HepG2 (cell line): ENCODE measurements around the gene NUAK1. TPM values are rescaled to one million over a fixed set of nuclear protein-coding genes. Genes with fewer than 3 reads are reported as not detected.

Experiments
- DNMT3B ChIP-seq: conservative IDR thresholded peaks from 2 replicates; pipeline ENCODE4 v1.6.1; 2016; ENCODE audit warnings: missing biosample characterization, control low read depth
- HDAC1 ChIP-seq: sonication (generic); formaldehyde crosslinking; IDR thresholded peaks from 2 replicates; pipeline ENCODE4 v1.5.1; 2020; ENCODE audit warnings: mild to moderate bottlenecking, missing genetic modification reagents
- PRDM15 ChIP-seq: sonication (generic); formaldehyde crosslinking; IDR thresholded peaks from 2 replicates; pipeline ENCODE4 v1.4.0; 2020; ENCODE audit warnings: missing genetic modification reagents
- SOX13 ChIP-seq, 3 experiments: fragments of 450-650 bp in 1 of 3; sonication (generic) in 1 of 3; formaldehyde crosslinking in 1 of 3; IDR thresholded peaks in 2 of 3; conservative IDR thresholded peaks in 1 of 3; 2 replicates each; pipeline versions ENCODE4 v1.5.0 to v1.6.1; 2016 to 2020; ENCODE audit warnings: antibody characterized with exemption in 1 of 3, mild to moderate bottlenecking in 1 of 3, missing compliant biosample characterization in 1 of 3, missing genetic modification reagents in 1 of 3, moderate library complexity in 1 of 3
- SP4 ChIP-seq: sonication (generic); formaldehyde crosslinking; IDR thresholded peaks from 2 replicates; pipeline ENCODE4 v1.8.1; 2023; ENCODE audit warnings: mild to moderate bottlenecking, missing genetic modification reagents
- THYN1 ChIP-seq: sonication (generic); formaldehyde crosslinking; IDR thresholded peaks from 2 replicates; pipeline ENCODE4 v1.8.1; 2023; ENCODE audit warnings: low read depth, mild to moderate bottlenecking, moderate library complexity, missing genetic modification reagents, borderline replicate concordance
- U2AF2 ChIP-seq: fragments of 200-400 bp; formaldehyde crosslinking; IDR thresholded peaks from 2 replicates; pipeline ENCODE4 v1.6.1; 2017; ENCODE audit warnings: low read depth, mild to moderate bottlenecking, low read length
- ZC3H4 ChIP-seq: sonication (generic); formaldehyde crosslinking; IDR thresholded peaks from 2 replicates; pipeline ENCODE4 v1.4.0; 2020; ENCODE audit warnings: missing genetic modification reagents, borderline replicate concordance
- ZNF281 ChIP-seq: sonication (generic); formaldehyde crosslinking; IDR thresholded peaks from 2 replicates; pipeline ENCODE4 v1.4.0; 2020; ENCODE audit warnings: missing genetic modification reagents, borderline replicate concordance
- ZNF510 ChIP-seq: sonication (generic); formaldehyde crosslinking; IDR thresholded peaks from 2 replicates; pipeline ENCODE4 v1.4.0; 2020; ENCODE audit warnings: low read depth, mild to moderate bottlenecking, missing genetic modification reagents
- ZNF616 ChIP-seq: sonication (generic); formaldehyde crosslinking; IDR thresholded peaks from 2 replicates; pipeline ENCODE4 v1.5.0; 2020; ENCODE audit warnings: low read depth, mild to moderate bottlenecking, missing genetic modification reagents
- ZNF770 ChIP-seq: sonication (generic); formaldehyde crosslinking; IDR thresholded peaks from 2 replicates; pipeline ENCODE4 v1.5.0; 2020; ENCODE audit warnings: mild to moderate bottlenecking, missing genetic modification reagents
- ZNF784 ChIP-seq: sonication (generic); formaldehyde crosslinking; IDR thresholded peaks from 2 replicates; pipeline ENCODE4 v1.5.1; 2020; ENCODE audit warnings: missing genetic modification reagents, mild to moderate bottlenecking, borderline replicate concordance
- ZSCAN9 ChIP-seq: IDR thresholded peaks from 2 replicates; pipeline ENCODE4 v1.6.1; 2016; ENCODE audit warnings: borderline replicate concordance
- polyA plus RNA-seq, 8 experiments: library from polyadenylated mRNA; depleted of rRNA in 3 of 8; stranded (reverse) in 7 of 8; unstranded in 1 of 8; fragments of >200 nt; fragmentation: Illumina TruSeq in 4 of 8; extraction: Trizol in 4 of 8; gene quantifications; 2 replicates each; pipeline versions ENCODE4 v1.2.1 to v1.2.3, GENCODE V29; 2011 to 2016; ENCODE audit warnings: low read depth in 4 of 8, missing spikeins in 1 of 8, mixed read lengths in 1 of 8; ENCODE audit not compliant: insufficient read depth in 1 of 8
- total RNA-seq, 5 experiments: library from RNA; depleted of rRNA; stranded (reverse); fragments of >200 nt; fragmentation: Illumina TruSeq; extraction: Trizol; gene quantifications; 2 replicates each; pipeline ENCODE4 v1.2.3, GENCODE V29; 2016; ENCODE audit warnings: low read depth in 1 of 5
- TF ChIP-seq, protein P1 (sequence below): sonication (generic); formaldehyde crosslinking; IDR thresholded peaks from 2 replicates; pipeline ENCODE4 v1.4.0; 2020; ENCODE audit warnings: low read depth, mild to moderate bottlenecking, missing genetic modification reagents
- TF ChIP-seq, protein P2 (sequence below): sonication (generic); formaldehyde crosslinking; IDR thresholded peaks from 2 replicates; pipeline ENCODE4 v1.9.0; 2021; ENCODE audit warnings: missing genetic modification reagents, borderline replicate concordance

NUAK1 gene
- total and polyA plus RNA-seq, 2 of the 13 experiments (the other 11 are each of a cell fraction or from before 2014, with no cell fraction given): 1.7 to 1.9 TPM

- TF ChIP-seq ZNF616 (CRISPR knock-in tag): no peak
- peak; percentile 57; the same call in 1 of the 2 replicates for TF ChIP-seq ZNF281
- no peak for TF ChIP-seq U2AF2
- no peak for TF ChIP-seq DNMT3B (CRISPR knock-in tag)
- TF ChIP-seq ZNF510 (CRISPR knock-in tag): no peak
- peak; percentile 77 for TF ChIP-seq HDAC1 (CRISPR knock-in tag)
- no peak for TF ChIP-seq THYN1 (CRISPR knock-in tag)
- TF ChIP-seq, protein P1, sequence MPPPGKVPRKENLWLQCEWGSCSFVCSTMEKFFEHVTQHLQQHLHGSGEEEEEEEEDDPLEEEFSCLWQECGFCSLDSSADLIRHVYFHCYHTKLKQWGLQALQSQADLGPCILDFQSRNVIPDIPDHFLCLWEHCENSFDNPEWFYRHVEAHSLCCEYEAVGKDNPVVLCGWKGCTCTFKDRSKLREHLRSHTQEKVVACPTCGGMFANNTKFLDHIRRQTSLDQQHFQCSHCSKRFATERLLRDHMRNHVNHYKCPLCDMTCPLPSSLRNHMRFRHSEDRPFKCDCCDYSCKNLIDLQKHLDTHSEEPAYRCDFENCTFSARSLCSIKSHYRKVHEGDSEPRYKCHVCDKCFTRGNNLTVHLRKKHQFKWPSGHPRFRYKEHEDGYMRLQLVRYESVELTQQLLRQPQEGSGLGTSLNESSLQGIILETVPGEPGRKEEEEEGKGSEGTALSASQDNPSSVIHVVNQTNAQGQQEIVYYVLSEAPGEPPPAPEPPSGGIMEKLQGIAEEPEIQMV (CRISPR knock-in tag): no peak
- no peak for TF ChIP-seq ZSCAN9 (CRISPR knock-in tag)
- no peak for TF ChIP-seq ZNF770 (CRISPR knock-in tag)
- TF ChIP-seq, protein P2, sequence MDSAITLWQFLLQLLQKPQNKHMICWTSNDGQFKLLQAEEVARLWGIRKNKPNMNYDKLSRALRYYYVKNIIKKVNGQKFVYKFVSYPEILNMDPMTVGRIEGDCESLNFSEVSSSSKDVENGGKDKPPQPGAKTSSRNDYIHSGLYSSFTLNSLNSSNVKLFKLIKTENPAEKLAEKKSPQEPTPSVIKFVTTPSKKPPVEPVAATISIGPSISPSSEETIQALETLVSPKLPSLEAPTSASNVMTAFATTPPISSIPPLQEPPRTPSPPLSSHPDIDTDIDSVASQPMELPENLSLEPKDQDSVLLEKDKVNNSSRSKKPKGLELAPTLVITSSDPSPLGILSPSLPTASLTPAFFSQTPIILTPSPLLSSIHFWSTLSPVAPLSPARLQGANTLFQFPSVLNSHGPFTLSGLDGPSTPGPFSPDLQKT: no peak
- TF ChIP-seq ZNF784 (CRISPR knock-in tag): no peak
- TF ChIP-seq SOX13 (IDR thresholded peaks at IDR 0.05): no peak
- TF ChIP-seq SOX13 (CRISPR knock-in tag; conservative IDR thresholded peaks at IDR 0.05 in 1 of 2, IDR thresholded peaks at IDR 0.05 in 1 of 2): peak in 1 of 2 experiments; percentile 54; a peak in 2 of 4 replicates
- no peak for TF ChIP-seq SP4 (CRISPR knock-in tag)
- TF ChIP-seq ZC3H4 (CRISPR knock-in tag): no peak
- TF ChIP-seq PRDM15: no peak
These were observed 40.0 kb downstream of the NUAK1 start (continued) for GRCh38 chr12:106098691-106099200.
